Hepatocyte (in vitro differentiated cells): ENCODE results near the gene MAD1L1. TPM values are rescaled to one million over a fixed set of nuclear protein-coding genes. Genes with fewer than 3 reads are reported as not detected.
A peak's percentile ranks its signal among the peaks of the same experiment; 100 is the strongest.

Experiments used
- DNase-seq: peaks from one replicate; pipeline ENCODE4 v3.0.0-alpha.2; 2016; ENCODE audit warnings: low spot score
- H2AFZ ChIP-seq: fragments of 200-600 bp; sonication (generic); 2 replicates; pipeline ENCODE4 v1.6.0; 2016; ENCODE audit warnings: antibody characterized with exemption, mild to moderate bottlenecking
- H3K27ac ChIP-seq: fragments of 200-600 bp; sonication (generic); 2 replicates; pipeline ENCODE4 v1.5.1; 2016; ENCODE audit warnings: mild to moderate bottlenecking
- H3K27me3 ChIP-seq: fragments of 200-600 bp; sonication (generic); 2 replicates; pipeline ENCODE4 v1.6.1; 2016
- H3K36me3 ChIP-seq: fragments of 200-600 bp; sonication (generic); replicated peaks from 2 replicates; pipeline ENCODE4 v1.5.1; 2016; ENCODE audit warnings: low read depth; ENCODE audit not compliant: insufficient read depth
- H3K4me1 ChIP-seq: fragments of 200-600 bp; sonication (generic); 2 replicates; pipeline ENCODE4 v1.5.1; 2016; ENCODE audit warnings: mild to moderate bottlenecking, moderate library complexity; ENCODE audit not compliant: insufficient read depth
- H3K4me2 ChIP-seq: fragments of 200-600 bp; sonication (generic); 2 replicates; pipeline ENCODE4 v1.6.0; 2016
- H3K4me3 ChIP-seq: fragments of 200-600 bp; sonication (generic); 2 replicates; pipeline ENCODE4 v1.5.1; 2016; ENCODE audit warnings: mild to moderate bottlenecking
- H3K79me2 ChIP-seq: fragments of 200-600 bp; sonication (generic); 2 replicates; pipeline ENCODE4 v1.6.0; 2017; ENCODE audit warnings: mild to moderate bottlenecking
- H3K9me2 ChIP-seq: fragments of 200-600 bp; sonication (generic); replicated peaks from 2 replicates; pipeline ENCODE4 v1.6.0; 2017; ENCODE audit warnings: mild to moderate bottlenecking; ENCODE audit not compliant: insufficient read depth
- H3K9me3 ChIP-seq: fragments of 200-600 bp; sonication (generic); 2 replicates; pipeline ENCODE4 v1.5.1; 2016; ENCODE audit warnings: low read depth, mild to moderate bottlenecking
- H4K20me1 ChIP-seq: fragments of 200-600 bp; sonication (generic); 2 replicates; pipeline ENCODE4 v1.6.0; 2016; ENCODE audit warnings: mild to moderate bottlenecking; ENCODE audit not compliant: insufficient read depth, poor library complexity, severe bottlenecking
- CTCF ChIP-seq: fragments of 200-600 bp; sonication (generic); IDR thresholded peaks from 2 replicates; pipeline ENCODE4 v1.5.1; 2016; ENCODE audit warnings: antibody characterized with exemption, mild to moderate bottlenecking; ENCODE audit not compliant: poor library complexity
- EZH2 ChIP-seq: fragments of 200-600 bp; sonication (generic); IDR thresholded peaks from 2 replicates; pipeline ENCODE4 v1.6.1; 2016; ENCODE audit warnings: antibody characterized with exemption, mild to moderate bottlenecking, borderline replicate concordance
- EZH2phosphoT487 ChIP-seq: fragments of 200-600 bp; sonication (generic); IDR thresholded peaks from one replicate; pipeline ENCODE4 v1.6.1; 2018; ENCODE audit warnings: antibody characterized with exemption, mild to moderate bottlenecking, low read depth, moderate library complexity; ENCODE audit not compliant: unreplicated experiment, severe bottlenecking
- WGBS: methylation state at CpG from one replicate; pipeline ENCODE4 v1.1.6; 2016; ENCODE audit warnings: low lambda C conversion rate; ENCODE audit errors: missing lambda C conversion rate; 5-methylcytosine and 5-hydroxymethylcytosine counted together
- polyA plus RNA-seq: library from polyadenylated mRNA; unstranded; fragments of >200 nt; fragmentation: Nextera tagmentation; extraction: Ambion mirVana; gene quantifications from 2 replicates; pipeline ENCODE4 v1.2.1, GENCODE V29; 2016
- total RNA-seq: library from RNA; depleted of rRNA; stranded (reverse); fragments of >200 nt; gene quantifications from 2 replicates; pipeline ENCODE4 v1.2.3, GENCODE V29; 2014

The MAD1L1 gene
- total and polyA plus RNA-seq, 2 experiments from 2014 or later: 30.7 to 31.0 TPM

GRCh38 chr7:2093843-2094220 lies 138.9 kb downstream of the MAD1L1 start:
- DNase-seq: no peak
- Histone ChIP-seq H2AFZ (no peak overlapping the region), H4K20me1 (no peaks in the 10 kb centered on the region), H3K4me1 (no peaks in the 10 kb centered on the region), H3K4me3 (no peak overlapping the region), H3K4me2 (no peak overlapping the region), H3K79me2 (no peaks in the 10 kb centered on the region), H3K36me3 (no peaks in the 10 kb centered on the region), H3K9me3 (no peaks in the 10 kb centered on the region), H3K9me2 (no peaks in the 10 kb centered on the region), H3K27me3 (no peaks in the 10 kb centered on the region), H3K27ac (peak overlapping the region; percentile 60)
- WGBS: 95% methylated on average over 13 of the region's 13 CpGs
- TF ChIP-seq EZH2: no peak
- no peak for TF ChIP-seq CTCF
- TF ChIP-seq EZH2phosphoT487: no peak

- TF ChIP-seq EZH2phosphoT487: no peak
- no peak for TF ChIP-seq CTCF
- no peak for TF ChIP-seq EZH2
- DNase-seq: no peak
- no peaks in the 10 kb centered on the region for H3K36me3 ChIP-seq
- H2AFZ ChIP-seq: no peak overlapping the region
- peak overlapping the region; percentile 60 for H3K27ac ChIP-seq
- no peaks in the 10 kb centered on the region for H3K79me2 ChIP-seq
- H3K27me3 ChIP-seq: no peaks in the 10 kb centered on the region
- H3K9me2 ChIP-seq: no peaks in the 10 kb centered on the region
- H4K20me1 ChIP-seq: no peaks in the 10 kb centered on the region
- H3K4me1 ChIP-seq: no peaks in the 10 kb centered on the region
- no peak overlapping the region for H3K4me3 ChIP-seq
- no peak overlapping the region for H3K4me2 ChIP-seq
- 83% methylated on average over 15 of the region's 15 CpGs for WGBS
- no peaks in the 10 kb centered on the region for H3K9me3 ChIP-seq
Observed at GRCh38 chr7:2093215-2093842, 139.4 kb downstream of the MAD1L1 start.

GRCh38 chr7:2092279-2092678 lies 140.5 kb downstream of the MAD1L1 start:
- Histone ChIP-seq H2AFZ (no peak overlapping the region), H3K4me2 (no peak overlapping the region), H3K79me2 (no peaks in the 10 kb centered on the region), H3K36me3 (no peaks in the 10 kb centered on the region), H4K20me1 (no peaks in the 10 kb centered on the region), H3K27ac (no peak overlapping the region), H3K9me2 (no peaks in the 10 kb centered on the region), H3K4me1 (no peaks in the 10 kb centered on the region), H3K4me3 (no peak overlapping the region), H3K9me3 (no peaks in the 10 kb centered on the region), H3K27me3 (no peaks in the 10 kb centered on the region)
- WGBS: 99% methylated on average over 8 of the region's 8 CpGs
- TF ChIP-seq EZH2 (no peak), CTCF (no peak), EZH2phosphoT487 (no peak)
- no peak for DNase-seq
